AG04450 (cell line): Measurements from ENCODE around the gene SYNE2. TPM values are rescaled to one million over a fixed set of nuclear protein-coding genes. Genes with fewer than 3 reads are reported as not detected.
A peak's percentile ranks its signal among the peaks of the same experiment; 100 is the strongest.

ENCODE experiments used
- CTCF ChIA-PET: fragments of 300-600, 350-600 bp; formaldehyde crosslinking; extraction: SDS; loops from one replicate; lab custom pipeline; 2022; ENCODE audit warnings: antibody characterized with exemption, inconsistent platforms; lab: Charles Lee
- POLR2A ChIA-PET: fragments of 350-600 bp; formaldehyde crosslinking; extraction: SDS; loops from one replicate; lab custom pipeline; 2021; ENCODE audit warnings: antibody characterized with exemption, inconsistent platforms; lab: Yijun Ruan, JAX
- DNase-seq: peaks from one replicate; pipeline ENCODE4 v3.0.0-alpha.2; 2011; ENCODE audit warnings: low read depth, low spot score
- H3K27ac ChIP-seq: one replicate; pipeline ENCODE4 v1.5.1; 2012; ENCODE audit warnings: low read depth, low read length, control low read depth
- H3K27me3 ChIP-seq: one replicate; pipeline ENCODE4 v1.6.0; 2012; ENCODE audit warnings: low read length; ENCODE audit not compliant: control insufficient read depth, insufficient read depth
- H3K4me3 ChIP-seq: 2 replicates; pipeline ENCODE4 v1.5.1; 2011; ENCODE audit warnings: mild to moderate bottlenecking, low read depth, low read length, control low read depth
- H3K9me3 ChIP-seq: 2 replicates; pipeline ENCODE4 v1.5.1; 2012; ENCODE audit warnings: low read length; ENCODE audit not compliant: control insufficient read depth, insufficient read depth
- CTCF ChIP-seq: IDR thresholded peaks from 2 replicates; pipeline ENCODE4 v1.5.1; 2011; ENCODE audit warnings: low read depth, low read length, control low read depth, inconsistent platforms
- polyA plus RNA-seq: library from polyadenylated mRNA; depleted of rRNA; stranded (reverse); fragments of >200 nt; gene quantifications from 2 replicates; pipeline ENCODE4 v1.2.3, GENCODE V29; 2011

SYNE2 gene
- polyA plus RNA-seq, 1 experiment: 6.1 TPM

DNA sequence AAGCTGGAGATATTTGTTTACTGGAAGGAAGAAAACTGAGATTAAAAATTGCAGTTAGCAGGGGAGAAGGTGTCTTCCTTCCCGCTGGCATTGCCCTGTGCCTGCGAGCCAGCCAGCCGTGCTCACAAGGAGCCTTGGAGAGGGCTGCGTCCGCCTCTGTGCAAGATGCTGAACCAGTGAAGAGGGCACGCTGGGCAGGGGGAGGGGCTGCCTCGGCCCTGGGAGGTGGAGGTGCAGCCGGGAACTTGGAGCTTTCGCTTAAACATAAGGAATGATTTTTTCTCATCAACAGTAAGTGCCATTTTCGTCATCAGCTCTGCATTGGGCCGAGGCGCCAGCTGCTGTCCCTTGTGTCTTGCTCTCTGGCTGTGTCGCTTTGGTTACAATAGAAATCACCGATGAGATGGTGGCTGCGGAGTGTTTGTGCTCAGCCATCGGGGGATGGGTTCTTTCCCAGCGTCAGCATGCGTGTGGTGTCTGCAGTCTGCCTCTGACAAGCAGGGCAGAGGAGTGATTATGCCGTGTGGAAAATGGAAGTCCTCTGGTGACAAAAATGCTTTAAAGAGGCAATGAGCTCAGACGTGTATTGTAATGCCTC lies 344.1 kb downstream of the SYNE2 start:
- DNase-seq: peak; percentile 11
- POLR2A ChIA-PET: no interaction called here
- no peak for TF ChIP-seq CTCF
- Histone ChIP-seq H3K4me3 (peak overlapping the region; percentile 69), H3K27ac (peak overlapping the region; percentile 58), H3K9me3 (no peaks in the 10 kb centered on the region; the same call in 1 of the 2 replicates), H3K27me3 (no peaks in the 10 kb centered on the region)
- CTCF ChIA-PET: no interaction called here

DNA sequence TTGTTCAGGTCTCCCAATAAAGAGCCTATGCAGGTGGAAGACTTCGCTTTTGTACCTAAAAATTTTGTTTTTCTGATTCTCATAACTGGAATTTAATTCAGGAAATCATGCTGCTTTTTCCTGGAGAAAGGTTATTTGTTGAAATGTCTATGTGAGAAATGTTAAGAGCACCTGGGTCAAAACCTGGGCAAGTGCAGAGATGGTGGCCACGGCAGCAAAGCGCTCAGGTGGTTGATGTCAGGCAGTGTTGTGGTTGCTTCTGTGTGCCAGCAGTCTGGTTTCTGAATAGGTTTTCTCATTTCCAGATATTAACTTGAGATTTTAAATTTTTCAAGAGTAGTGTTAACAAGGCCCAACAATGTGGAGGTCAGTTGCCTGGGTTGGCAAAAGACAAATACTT lies 345.2 kb downstream of the SYNE2 start:
- CTCF ChIA-PET: no interaction called here
- no peaks in the 10 kb centered on the region; the same call in 1 of the 2 replicates for H3K9me3 ChIP-seq
- no peak overlapping the region for H3K4me3 ChIP-seq
- H3K27me3 ChIP-seq: no peaks in the 10 kb centered on the region
- DNase-seq: no peak
- TF ChIP-seq CTCF: no peak
- POLR2A ChIA-PET: no interaction called here
- no peak overlapping the region for H3K27ac ChIP-seq

GRCh38 chr14:64198486-64198885 lies 345.7 kb downstream of the SYNE2 start:
- CTCF ChIA-PET: no interaction called here
- POLR2A ChIA-PET: no interaction called here

GRCh38 chr14:64200170-64200569 lies 347.4 kb downstream of the SYNE2 start:
- Histone ChIP-seq H3K27me3 (no peaks in the 10 kb centered on the region), H3K9me3 (no peaks in the 10 kb centered on the region; the same call in 1 of the 2 replicates), H3K27ac (no peak overlapping the region), H3K4me3 (no peak overlapping the region)
- ChIA-PET CTCF (no interaction called here), POLR2A (interaction anchor here (1.5 kb wide), 1 partner anchor 9 kb away, joined by 3 read pairs; no protein-coding TSS in a partner anchor)
- no peak for TF ChIP-seq CTCF
- no peak for DNase-seq

More at GRCh38 chr14:64198486-64198885, 345.7 kb downstream of the SYNE2 start:
- no peaks in the 10 kb centered on the region; the same call in 1 of the 2 replicates for H3K9me3 ChIP-seq
- TF ChIP-seq CTCF: no peak
- no peak for DNase-seq
- H3K4me3 ChIP-seq: no peak overlapping the region
- no peak overlapping the region for H3K27ac ChIP-seq
- no peaks in the 10 kb centered on the region for H3K27me3 ChIP-seq

DNA sequence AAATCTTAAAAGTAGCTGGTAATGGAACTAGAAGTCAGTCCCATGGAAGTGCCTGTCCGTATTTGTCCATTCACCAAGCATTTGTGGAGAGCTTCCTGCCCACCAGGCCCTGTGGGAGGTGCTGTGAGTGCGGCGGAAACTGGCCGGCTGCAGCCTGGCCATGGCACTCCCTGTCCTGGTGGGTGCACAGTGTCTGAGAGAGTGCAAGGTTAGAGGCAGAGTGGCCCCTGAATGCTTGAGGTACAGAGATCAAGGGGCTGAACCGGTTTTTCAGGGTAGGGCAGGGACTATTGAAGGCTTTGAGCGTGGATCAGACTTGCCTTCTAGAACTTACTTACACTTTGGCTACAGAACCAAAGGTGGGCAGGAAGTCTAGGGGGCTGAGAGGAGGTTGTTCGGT lies 348.5 kb downstream of the SYNE2 start:
- DNase-seq: no peak
- Histone ChIP-seq H3K4me3 (no peak overlapping the region), H3K27ac (no peak overlapping the region), H3K27me3 (no peaks in the 10 kb centered on the region), H3K9me3 (no peaks in the 10 kb centered on the region; the same call in 1 of the 2 replicates)
- POLR2A ChIA-PET: no interaction called here
- TF ChIP-seq CTCF: no peak
- CTCF ChIA-PET: no interaction called here
